Upper lobe of left lung (tissue), 4 donors: ENCODE results near the gene ATP11A.

Experiments used
- CTCF ChIP-seq, 6 experiments: fragments of 450-650 bp in 4 of 6; fragments of 200-600 bp in 2 of 6; sonication (generic) in 2 of 6; IDR thresholded peaks; one replicate each; pipeline ENCODE4 v1.5.1; 2016 to 2019; ENCODE audit warnings: antibody characterized with exemption in 6 of 6
- POLR2A ChIP-seq, 4 donors: fragments of 450-650 bp; IDR thresholded peaks; one replicate each; pipeline ENCODE4 v1.5.1; 2016 to 2017; ENCODE audit warnings: antibody characterized with exemption in 4 of 4, mild to moderate bottlenecking in 2 of 4

GRCh38 chr13:112818040-112818697 lies 128.3 kb downstream of the ATP11A start:
- no peak for TF ChIP-seq CTCF (IDR thresholded peaks at IDR 0.05)
- TF ChIP-seq POLR2A (IDR thresholded peaks at IDR 0.05) = no peak
